ENCODE measurements around the gene SEL1L2. TPM values are rescaled to one million over a fixed set of nuclear protein-coding genes. Genes with fewer than 3 reads are reported as not detected.

Gene SEL1L2
- total RNA-seq, 1 donor from 2014 or later = 0.52 TPM

DNA sequence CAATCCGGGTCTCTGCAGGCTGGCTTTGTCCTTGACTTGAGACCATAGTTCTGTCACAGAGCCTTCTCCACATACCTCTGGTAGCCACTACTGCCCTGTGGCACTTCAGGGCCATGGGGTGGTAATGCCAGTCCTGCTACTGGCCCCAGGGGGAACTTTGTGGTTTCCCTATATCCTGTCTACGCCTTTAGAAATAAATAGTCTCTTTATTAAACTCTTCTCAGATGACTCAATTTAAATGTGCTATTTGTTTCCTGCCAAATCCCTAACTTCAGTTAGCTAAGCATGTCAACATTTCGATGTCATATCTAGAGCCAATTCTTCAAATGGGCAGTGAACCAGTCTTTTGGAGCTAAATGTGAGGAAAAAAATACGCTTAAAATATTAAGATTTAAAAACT is 60.1 kb downstream of the SEL1L2 start:
- DNase-seq (ENCODE audit: low spot score) = no peak

DNA sequence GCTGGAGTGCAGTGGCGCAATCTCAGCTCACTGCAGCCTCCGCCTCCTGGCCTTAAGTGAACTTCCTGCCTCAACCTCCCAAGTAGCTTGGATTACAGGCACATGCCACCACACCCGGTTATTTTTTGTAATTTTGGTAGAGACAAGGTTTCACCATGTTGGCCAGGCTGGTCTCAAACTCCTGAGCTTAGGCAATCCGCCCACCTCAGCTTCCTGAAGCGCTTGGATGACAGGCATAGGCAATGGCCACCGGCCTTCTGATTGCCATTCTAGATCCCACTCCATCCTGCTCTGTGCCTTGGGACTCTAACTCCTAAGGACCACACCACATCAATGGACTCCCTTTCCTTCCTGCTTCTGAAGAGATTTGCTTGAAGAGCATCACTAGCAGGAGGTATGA is 60.6 kb downstream of the SEL1L2 start:
- no peak for DNase-seq (ENCODE audit: low spot score)

DNA sequence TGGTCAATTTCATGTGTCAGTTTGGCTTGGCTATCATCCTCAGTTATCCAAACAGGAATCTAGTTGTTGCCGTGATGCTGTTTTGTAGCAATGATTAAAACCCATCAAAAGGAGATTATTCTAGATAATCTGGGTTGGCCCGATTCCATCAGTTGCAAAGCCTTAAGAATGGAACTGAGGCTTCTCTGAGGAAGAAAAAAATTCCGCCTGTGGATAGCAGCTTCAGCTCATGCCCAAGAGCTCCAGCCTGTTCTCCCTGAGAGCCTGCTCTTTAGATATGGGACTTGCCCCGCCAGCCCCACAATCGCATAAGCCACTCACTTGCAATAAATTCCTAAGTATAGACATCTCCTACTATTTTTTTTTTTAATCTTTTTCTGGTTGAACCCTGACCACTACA is 61.5 kb downstream of the SEL1L2 start:
- DNase-seq (ENCODE audit: low spot score) = no peak

DNA sequence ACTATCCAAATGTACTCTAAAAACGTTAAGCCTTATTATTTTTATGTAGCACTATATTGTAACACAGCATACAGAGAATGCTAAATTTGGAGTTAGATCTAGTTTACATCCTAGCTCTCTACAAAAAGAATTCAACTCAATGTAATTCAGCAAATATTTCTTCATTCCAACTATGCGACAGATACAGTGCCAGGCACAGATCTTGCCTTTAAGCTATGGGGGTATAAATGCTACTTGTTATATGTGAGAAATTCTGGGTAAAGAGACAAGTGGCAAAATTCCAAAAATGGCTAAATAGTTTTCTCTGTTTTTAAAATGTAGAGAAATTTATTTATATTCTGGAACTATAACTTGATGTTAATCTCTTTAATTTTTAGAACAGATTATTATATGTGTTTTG is 63.2 kb downstream of the SEL1L2 start:
- DNase-seq (ENCODE audit: low spot score) = no peak

DNA sequence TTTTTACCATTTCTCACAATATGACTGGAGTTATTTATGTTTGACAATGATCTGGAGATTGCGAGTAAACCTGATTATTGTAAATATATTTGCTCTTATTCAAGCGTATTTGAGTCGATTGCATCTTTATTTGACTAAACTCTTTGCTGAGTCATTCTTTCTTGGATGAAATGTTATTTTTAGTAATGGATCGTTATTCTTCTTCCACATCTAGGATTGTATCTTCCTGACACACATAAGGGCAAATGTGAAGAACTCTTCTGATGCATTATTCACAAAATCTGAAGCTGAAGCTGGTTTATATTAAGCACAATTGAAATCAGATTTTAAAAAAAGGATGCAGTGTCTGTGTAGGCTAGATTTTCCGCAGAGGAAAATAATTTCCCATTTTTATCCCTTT is 68.2 kb downstream of the SEL1L2 start:
- DNase-seq (ENCODE audit: low spot score) = no peak

DNA sequence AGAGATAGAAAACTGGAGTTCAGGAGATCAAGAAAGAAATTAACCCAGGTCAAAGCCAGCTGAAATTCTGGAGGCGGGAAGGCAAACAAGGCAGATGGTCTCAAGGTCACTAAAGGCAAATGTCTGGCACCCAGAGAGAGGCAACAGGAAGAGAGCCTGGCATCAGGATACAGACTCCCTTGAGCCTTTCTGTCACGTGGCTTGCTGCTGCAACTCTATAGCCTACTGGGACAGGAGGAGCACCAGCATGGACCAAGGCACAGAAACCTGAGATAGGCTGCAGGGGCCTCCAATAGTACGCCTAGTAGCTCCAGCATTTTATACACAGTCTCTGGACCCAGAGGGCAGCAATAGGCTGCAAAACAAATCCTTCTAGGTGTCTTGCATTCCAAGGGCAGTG is 75.1 kb downstream of the SEL1L2 start:
- DNase-seq (ENCODE audit: low spot score) = no peak

DNA sequence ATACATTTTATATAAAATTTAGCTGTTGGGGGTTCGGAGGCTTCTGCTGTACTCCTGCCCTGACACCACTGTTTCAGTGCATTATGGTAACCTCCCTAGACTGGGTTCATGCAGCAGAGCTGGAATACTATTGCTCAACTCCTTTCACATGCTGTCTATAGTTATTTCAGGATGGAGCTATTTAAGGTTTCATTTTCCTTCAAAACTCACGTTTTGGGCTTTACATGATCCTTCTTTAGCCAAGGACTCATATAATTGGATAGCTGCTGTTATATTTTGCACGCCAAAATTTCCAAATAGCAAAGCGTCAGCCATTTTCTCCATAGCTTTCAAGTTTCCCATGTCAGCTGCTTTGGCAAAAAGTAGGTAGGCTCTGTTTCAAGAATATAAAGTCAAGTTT is 76.8 kb downstream of the SEL1L2 start:
- no peak for DNase-seq (ENCODE audit: low spot score)

DNA sequence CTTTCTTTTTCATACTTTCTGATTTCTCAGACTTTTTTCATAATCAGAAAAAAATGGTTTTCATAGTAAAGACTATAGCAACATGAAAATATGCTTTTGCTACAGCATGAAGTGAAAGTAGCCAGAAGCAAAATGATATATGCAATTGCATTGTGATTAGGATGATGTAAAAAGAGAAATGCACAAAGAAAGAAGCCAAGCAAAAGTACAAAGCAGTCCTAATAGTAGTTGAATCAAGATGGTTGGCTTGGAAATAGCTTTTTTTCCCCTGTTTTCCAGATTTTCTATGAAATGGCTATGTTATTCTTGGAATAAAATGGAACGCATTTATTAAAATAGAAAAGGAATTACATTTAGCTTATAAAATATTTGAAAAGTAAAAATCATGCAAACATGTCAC is 77.3 kb downstream of the SEL1L2 start:
- no peak for DNase-seq (ENCODE audit: low spot score)

DNA sequence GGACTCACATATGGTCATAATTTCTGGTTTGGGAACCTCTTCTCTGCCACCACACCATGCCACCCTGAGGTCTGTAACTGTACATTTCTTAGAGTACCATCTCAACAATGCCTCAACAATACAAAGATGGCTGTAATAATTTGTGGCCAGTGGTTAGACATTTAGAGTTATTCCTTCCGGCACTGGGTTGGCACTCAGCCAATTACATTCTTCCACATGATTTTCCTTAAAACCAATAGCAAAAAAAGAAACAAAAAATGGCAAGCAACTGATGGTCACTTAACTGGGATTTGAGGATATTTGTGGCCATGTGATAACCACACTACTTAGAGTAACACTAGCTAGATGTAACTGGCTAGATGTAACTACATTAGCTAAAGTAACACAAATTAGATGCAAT is 79.9 kb downstream of the SEL1L2 start:
- no peak for DNase-seq (ENCODE audit: low spot score)

DNA sequence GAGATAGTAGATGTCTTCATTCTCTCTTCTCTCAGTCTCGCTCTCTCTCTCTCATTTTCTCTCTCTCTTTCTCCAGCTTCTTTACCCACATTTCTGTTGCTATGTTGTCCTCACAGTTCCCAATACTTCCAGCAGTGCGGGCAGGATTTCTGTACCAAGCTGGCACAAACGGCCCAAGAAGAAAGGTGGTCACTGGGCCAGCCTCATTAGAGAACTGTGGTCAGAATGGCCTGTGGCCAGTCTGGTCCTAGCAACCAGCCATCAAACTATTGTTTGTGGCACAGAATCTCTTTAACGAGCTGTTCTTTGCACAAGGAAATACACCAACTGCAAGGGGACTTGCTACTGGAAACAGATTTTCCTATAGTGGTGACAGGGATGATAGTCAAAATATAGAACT is 81.3 kb downstream of the SEL1L2 start:
- no peak for DNase-seq (ENCODE audit: low spot score)

DNA sequence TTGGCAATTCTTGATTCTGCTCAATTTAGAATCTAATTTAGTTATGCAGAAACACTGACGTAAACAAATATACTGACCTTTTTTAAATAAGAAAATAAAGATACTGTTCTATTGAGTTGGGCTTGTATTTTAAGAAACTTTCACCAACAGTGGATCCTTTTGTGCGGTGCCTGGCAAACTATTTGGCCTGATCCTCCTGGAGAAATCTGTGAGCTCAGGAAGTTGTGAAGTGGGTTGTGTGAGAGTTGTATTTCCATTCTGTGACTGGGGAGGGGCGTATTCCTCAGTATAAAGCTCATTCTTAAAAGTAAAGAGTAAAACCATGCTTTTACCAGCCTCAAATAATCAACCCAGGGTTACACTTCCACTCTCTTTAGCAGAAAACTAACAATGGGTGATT is 85.6 kb downstream of the SEL1L2 start:
- no peak for DNase-seq (ENCODE audit: low spot score)

DNA sequence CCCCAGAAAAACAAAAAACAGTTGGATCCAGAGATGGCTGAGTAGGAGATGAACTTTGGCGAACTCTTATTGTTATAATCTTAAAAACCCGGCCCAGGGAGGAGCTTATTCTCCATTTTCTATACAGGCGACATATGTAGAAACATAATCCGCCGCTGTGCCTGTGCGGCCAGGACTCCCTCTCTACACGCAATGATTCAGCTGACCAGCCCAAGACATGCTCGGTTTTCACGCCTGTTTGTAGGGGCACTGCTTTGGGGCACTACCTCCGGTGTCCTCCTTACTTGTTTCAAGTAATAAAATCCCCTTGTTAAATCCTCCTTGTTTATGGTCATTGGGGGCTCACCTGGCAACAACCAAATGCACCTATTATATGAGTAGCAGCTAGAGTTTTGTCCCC is 89.9 kb downstream of the SEL1L2 start:
- no peak for DNase-seq (ENCODE audit: low spot score)

DNA sequence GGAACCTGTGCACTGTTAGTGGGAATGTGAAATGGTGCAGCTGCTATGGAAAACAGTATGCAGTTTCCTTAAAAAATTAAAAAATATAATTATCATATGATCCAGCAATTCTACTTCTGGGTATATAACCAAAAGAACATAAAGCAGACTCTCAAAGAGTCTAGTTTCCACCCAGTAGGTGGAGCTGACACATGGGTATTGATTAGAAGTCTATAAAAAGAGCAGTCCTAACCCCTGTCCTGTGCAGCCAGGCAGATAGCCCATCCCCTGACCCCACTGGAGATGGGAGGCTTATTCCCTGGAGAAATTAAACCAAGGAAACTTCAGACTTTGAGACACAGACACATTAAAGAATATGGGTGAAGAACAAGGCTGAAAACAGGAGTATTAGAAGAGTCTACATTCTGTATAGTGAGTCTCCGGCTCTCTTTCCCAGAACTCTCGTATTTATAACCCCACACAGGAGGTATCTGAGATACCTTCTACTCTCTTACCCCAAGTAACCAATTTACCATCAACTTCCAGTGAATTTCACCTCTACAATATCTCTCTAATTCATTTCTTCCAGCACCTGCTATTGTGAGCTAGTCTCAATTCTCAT is 92.3 kb downstream of the SEL1L2 start:
- DNase-seq (ENCODE audit: low spot score) = no peak

DNA sequence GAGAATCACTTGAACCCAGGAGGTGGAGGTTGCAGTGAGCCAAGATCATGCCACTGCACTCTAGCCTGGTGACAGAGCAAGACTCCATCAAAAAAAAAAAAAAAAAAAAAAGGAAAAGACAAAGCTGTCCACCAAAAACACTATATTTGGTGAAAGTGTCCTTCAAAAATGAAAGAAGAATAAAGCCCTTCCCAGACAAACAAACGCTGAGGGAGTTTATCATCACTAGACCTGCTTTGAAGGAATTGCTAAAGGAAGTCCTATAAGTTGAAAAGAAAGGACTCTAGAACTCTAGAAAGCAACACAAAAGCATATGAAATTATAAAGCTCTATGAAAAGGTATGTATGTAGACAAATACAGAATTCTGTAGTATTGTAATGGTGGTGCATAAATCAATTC is 98.8 kb downstream of the SEL1L2 start:
- no peak for DNase-seq (ENCODE audit: low spot score)

DNA sequence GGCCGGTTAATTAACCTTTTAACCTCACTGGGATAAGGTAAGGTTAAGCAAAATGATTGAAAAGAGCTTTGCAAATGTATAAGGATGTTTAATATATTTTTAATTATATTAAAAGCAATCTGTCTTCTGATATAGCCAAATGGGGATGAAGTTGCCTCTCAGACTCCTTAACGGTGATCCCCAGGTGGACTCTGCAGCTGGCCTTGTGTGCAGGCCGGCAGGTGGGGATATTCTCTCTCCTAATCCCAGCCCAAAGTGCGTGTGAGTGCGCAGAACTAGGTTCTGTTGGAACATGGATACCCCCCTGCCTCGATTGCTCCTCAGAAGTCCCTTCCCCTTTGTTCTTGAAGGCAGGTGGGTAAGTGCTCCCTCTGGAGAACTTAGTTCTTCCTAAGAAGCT is 105.6 kb downstream of the SEL1L2 start:
- no peak for DNase-seq (ENCODE audit: low spot score)

DNA sequence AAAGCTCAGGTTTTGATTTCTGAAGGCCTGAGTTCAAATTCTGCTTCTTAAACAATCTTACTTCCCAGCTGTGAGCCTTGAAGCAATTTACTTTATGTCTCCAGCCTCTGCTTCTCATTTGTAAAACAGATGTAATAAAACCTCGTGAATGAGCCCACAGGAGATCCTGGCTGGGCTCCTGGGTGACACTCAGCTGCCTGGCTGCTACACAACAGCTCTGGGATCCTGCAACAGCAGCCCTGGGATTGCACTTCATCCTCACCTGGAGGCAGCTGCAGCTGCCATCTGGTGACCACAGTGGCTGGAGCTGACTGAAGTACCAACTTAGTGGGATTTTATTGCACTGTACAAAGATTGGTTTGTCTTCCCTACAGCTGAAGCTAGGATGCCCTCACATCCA is 107.0 kb downstream of the SEL1L2 start:
- DNase-seq (ENCODE audit: low spot score) = no peak

DNA sequence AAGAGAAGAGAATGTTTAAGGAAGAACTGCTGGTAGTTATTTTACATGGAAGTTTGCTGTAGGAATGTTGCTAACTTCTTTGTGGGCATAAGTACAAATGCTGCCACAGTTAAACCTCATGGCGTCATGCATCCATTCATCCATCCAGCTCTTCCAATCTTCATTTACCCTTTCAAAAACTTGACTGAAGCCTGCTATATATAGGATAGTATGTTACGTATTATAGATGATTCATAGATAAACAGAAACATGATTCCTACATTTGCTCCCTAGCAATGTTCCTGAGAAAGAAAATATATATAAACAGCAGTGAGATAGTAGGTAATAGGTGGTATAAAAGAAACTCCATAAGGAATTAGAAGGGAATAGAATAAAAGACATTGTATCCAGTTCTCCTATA is 111.8 kb downstream of the SEL1L2 start:
- no peak for DNase-seq (ENCODE audit: low spot score)

DNA sequence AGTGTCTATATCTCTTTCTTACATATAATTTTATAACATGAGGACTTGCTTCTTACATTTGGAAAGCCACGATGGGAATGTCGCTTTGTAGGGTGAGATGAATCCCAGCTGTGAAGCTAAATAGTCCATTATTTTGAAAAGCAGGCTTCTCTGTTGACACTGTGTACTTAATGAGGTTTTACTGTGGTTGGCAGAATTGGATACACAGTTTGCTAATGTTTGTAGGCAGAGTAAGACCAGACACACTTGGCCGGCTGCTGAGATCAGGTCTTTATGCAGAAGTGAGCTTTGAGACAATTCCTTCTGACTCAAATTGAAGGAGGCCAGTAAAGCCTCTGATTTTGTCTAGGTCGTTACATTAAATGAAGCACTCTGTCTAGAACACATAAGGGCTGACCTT is 112.6 kb downstream of the SEL1L2 start:
- no peak for DNase-seq (ENCODE audit: low spot score)

DNA sequence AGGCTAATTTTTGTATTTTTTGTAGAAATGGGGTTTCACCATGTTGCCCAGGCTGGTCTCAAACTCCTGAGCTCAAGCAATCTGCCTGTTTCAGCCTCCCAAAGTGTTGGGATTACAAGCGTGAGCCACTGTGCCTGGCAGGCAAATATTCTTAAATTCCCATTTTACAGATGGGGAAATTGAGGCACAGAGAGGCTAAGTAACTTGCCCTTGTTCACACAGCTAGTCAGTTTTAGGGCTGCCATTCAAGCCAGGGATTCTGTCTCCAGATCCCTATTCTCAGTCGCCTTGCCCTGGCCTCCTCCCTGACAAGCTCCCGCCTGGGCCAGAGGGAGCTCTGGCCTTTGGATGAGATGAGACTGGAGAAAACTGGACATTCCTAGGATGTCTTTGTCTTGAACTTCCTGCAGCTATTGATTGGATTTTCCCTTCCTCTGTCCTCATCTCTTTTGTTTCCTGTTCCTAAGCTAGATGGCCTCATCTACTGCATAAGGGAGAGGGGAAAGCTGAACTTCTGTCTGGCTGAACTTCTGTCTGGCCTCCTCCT is 115.1 kb downstream of the SEL1L2 start:
- DNase-seq (ENCODE audit: low spot score) = no peak

DNA sequence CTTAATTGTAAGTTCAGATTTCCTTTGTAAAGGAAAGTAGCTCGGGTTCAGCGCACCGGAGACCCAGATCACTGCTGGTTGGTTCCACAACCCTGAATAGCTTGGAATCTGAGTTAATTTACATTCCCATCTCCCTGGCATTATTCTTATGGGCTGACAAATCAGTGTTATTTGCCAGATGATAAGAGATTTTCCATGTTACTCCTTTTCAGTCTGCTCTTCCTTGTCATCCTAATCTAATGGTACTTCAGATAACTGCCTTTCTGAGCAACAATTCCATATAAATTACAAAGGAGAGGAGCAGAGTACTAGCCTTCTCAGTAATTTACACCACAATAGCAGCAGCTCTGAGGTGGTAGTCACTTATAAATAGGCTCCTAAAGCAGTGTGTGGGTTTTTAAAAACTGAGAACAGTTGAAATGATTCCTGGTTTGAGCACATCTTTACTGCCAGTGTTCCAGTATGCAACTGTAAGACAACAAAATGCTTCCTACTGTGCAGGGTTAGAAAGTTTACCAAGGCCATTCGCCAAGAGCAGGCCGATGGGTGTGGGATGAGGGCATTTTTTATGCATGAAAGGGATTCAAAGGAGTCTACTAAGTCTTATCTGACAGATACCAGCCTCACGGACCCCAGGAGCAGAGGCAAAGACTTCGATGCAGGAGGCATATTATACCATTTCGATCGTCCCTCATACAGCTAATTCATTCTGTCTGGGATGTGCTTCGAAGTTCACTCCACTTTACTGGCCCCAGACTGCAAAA is 115.8 kb downstream of the SEL1L2 start:
- no peak for DNase-seq (ENCODE audit: low spot score)

DNA sequence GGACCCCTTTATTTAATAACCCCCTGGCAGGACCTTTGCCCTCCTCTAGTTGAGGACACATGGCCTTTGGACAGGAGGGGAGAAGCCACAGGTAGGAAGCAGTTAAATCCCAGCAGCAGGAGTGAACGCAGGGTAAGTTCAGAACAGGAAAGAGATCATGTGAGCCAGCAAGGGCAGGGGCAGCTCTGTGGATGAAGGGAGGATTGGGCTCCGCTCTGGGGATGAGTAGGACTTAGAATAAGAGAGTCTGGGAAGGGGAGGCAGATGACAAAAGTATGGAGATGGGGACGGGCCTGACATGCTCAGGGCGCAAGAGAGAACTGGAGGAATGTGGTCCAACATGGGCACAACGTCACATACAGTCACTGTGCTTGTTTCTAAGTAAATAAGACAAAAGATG is 116.6 kb downstream of the SEL1L2 start:
- DNase-seq (ENCODE audit: low spot score) = no peak

DNA sequence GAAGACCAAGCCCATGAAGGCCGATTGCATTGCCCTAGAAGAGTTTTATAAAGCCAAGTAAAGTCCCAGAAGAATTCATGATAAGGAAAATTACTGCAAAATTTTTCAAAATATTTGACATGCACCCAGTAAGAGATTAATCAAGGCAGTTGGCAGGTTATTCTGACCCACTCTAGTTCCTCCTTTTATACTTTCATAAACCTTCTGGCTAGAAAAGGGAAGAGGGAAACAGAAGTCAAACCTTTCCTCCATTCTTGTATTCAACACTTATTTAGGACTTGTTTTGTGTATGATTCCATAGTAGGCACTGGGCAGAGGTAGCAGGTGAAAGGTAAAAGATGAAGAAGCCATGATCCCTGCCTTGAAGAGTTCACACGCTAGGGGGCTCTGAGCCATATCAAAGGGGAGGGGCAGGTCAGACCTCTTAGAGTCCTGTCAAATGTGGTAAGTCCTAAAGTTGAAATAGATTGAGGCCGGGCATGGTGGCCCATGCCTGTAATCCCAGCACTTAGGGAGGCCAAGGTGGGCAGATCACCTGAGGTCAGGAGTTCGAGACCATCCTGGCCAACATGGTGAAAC is 120.2 kb downstream of the SEL1L2 start:
- DNase-seq (ENCODE audit: low spot score) = no peak

DNA sequence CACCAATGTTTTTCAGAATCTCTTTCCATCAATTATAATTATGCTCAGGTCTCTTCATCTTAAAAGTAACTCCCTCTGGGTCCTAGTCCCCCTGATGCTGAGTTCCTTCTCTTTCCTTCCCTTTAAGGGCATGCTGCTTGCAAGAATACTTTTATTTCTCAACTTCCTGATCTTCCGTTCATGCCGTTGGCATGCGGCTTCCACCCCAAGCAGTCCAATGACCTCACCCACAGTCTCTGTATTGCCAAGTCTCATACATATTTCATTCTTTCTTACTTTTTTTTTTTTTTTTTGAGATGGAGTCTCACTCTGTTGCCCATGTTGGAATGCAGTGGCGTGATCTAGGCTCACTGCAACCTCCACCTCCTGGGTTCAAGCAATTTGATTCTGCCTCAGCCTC is 122.1 kb downstream of the SEL1L2 start:
- DNase-seq (ENCODE audit: low spot score) = no peak
